ENCODE results near the gene DNAH10. TPM values are rescaled to one million over a fixed set of nuclear protein-coding genes. Genes with fewer than 3 reads are reported as not detected.

Gene DNAH10
- total and polyA plus RNA-seq, 10 of the 15 experiments (the other 5 are each of a cell fraction or from before 2014, with no cell fraction given), result 0.01 to 0.32 (median 0.06) TPM

DNA sequence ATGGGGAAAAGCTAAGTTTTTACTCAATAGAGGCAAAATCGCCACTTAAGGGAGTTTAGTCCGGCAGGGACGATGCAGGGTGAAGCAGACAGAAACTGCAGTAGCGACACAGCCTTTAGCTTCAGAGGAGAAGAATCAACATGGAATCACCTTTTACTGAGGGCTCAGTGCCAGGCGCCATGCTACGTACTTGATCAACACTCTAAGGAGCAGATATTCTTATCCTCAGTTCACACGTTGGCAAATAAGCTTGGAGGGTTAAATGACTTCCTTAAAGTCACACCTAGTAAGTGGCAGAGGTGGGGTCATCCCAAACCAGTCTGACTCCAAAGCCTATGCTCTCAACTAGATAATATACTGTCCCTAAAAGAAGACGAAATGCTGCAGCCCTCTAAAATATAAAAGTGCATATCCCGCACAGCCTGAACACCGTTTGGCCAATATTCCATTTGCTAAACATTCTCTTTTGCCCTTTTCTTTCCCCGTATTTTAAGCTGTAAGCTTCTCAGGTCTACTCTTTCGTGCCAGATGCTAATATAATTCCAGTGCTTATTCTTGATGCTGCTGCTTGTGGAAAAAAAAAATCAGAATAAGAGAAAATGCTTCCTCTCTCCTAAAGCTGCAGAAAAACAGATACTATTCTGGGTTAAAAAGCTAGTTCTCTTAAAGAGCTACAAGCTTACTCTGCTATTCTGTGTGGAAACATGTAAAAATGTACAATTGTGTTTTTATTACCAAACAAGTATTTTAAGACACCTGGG, 199.7 kb downstream of the DNAH10 start:
- no TSS peak for BruUV-seq (replicated peaks)
- intact Hi-C loops (cut with micrococcal nuclease; ENCODE audit: unreplicated experiment), result no loop called here
- ATAC-seq (no peak), FAIRE-seq (no peak), DNase-seq (ENCODE audit: low read depth, low spot score) (no peak)
- no peaks in the 10 kb centered on the region for H4K20me1 ChIP-seq (ENCODE audit: control insufficient read depth, insufficient read depth)
- no peaks in the 10 kb centered on the region for H3K36me3 ChIP-seq (ENCODE audit: control insufficient read depth in 2 of 2, insufficient read depth in 2 of 2, low read length in 1 of 2)
- ChIA-PET RAD21 (ENCODE audit: unreplicated experiment) (no interaction called here), CTCF (interaction anchor here (0.8 to 1.0 kb wide), 3 partner anchors 10 to 70 kb away, joined by 3 to 5 read pairs (median 4); no protein-coding TSS in a partner anchor), POLR2A (no interaction called here), SMC1A (ENCODE audit: uncharacterized antibody, unreplicated experiment) (interaction anchor here (2.0 to 2.8 kb wide), 2 partner anchors 9 to 17 kb away, joined by 6 to 9 read pairs; no protein-coding TSS in a partner anchor)
- H3K79me2 ChIP-seq (ENCODE audit: control insufficient read depth, insufficient read depth, low read length), result no peaks in the 10 kb centered on the region
- no peak for TF ChIP-seq YBX1 (IDR thresholded peaks at IDR 0.05)
- no peak for TF ChIP-seq RB1 (IDR thresholded peaks at IDR 0.05; ENCODE audit: borderline replicate concordance)
- no peak for TF ChIP-seq RUNX3 (IDR thresholded peaks at IDR 0.05; ENCODE audit: low read length)
- no peak for TF ChIP-seq KAT2A (conservative IDR thresholded peaks at IDR 0.05; ENCODE audit: control insufficient read depth, low read depth, low read length)
- TF ChIP-seq ESRRA (IDR thresholded peaks at IDR 0.05; ENCODE audit: low read length), result no peak
- no peak for TF ChIP-seq PAX5 (IDR thresholded peaks at IDR 0.05; ENCODE audit: borderline replicate concordance, low read depth, low read length)
- TF ChIP-seq IKZF1 (conservative IDR thresholded peaks at IDR 0.05), result no peak
- no peak for TF ChIP-seq TARDBP (IDR thresholded peaks at IDR 0.05; ENCODE audit: borderline replicate concordance)
- TF ChIP-seq SMAD5 (IDR thresholded peaks at IDR 0.05; ENCODE audit: low read depth), result no peak
- TF ChIP-seq, protein P1, sequence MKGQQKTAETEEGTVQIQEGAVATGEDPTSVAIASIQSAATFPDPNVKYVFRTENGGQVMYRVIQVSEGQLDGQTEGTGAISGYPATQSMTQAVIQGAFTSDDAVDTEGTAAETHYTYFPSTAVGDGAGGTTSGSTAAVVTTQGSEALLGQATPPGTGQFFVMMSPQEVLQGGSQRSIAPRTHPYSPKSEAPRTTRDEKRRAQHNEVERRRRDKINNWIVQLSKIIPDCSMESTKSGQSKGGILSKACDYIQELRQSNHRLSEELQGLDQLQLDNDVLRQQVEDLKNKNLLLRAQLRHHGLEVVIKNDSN (IDR thresholded peaks at IDR 0.05; ENCODE audit: borderline replicate concordance, extremely low read length, insufficient read depth, low read depth, low read length), result no peak
- no peak for TF ChIP-seq RFX5 (IDR thresholded peaks at IDR 0.05; ENCODE audit: low read depth, low read length)
- TF ChIP-seq CBX5 (IDR thresholded peaks at IDR 0.05; ENCODE audit: low read depth), result no peak
- no peak for TF ChIP-seq RELA (IDR thresholded peaks at IDR 0.05; ENCODE audit: borderline replicate concordance, partially characterized antibody)
- TF ChIP-seq, protein P2, sequence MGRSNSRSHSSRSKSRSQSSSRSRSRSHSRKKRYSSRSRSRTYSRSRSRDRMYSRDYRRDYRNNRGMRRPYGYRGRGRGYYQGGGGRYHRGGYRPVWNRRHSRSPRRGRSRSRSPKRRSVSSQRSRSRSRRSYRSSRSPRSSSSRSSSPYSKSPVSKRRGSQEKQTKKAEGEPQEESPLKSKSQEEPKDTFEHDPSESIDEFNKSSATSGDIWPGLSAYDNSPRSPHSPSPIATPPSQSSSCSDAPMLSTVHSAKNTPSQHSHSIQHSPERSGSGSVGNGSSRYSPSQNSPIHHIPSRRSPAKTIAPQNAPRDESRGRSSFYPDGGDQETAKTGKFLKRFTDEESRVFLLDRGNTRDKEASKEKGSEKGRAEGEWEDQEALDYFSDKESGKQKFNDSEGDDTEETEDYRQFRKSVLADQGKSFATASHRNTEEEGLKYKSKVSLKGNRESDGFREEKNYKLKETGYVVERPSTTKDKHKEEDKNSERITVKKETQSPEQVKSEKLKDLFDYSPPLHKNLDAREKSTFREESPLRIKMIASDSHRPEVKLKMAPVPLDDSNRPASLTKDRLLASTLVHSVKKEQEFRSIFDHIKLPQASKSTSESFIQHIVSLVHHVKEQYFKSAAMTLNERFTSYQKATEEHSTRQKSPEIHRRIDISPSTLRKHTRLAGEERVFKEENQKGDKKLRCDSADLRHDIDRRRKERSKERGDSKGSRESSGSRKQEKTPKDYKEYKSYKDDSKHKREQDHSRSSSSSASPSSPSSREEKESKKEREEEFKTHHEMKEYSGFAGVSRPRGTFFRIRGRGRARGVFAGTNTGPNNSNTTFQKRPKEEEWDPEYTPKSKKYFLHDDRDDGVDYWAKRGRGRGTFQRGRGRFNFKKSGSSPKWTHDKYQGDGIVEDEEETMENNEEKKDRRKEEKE (IDR thresholded peaks at IDR 0.05), result no peak
- no peak for TF ChIP-seq HCFC1 (IDR thresholded peaks at IDR 0.05; ENCODE audit: low read length)
- no peak overlapping the region for H3K27ac ChIP-seq (ENCODE audit: control insufficient read depth, insufficient read depth)
- H3K4me2 ChIP-seq (ENCODE audit: control insufficient read depth, insufficient read depth), result no peak overlapping the region
- peaks cover 0 to 3% of the 10 kb centered on the region in 2 experiments; a peak in 2 of 4 replicates for H3K27me3 ChIP-seq (replicated peaks in 1 of 2; ENCODE audit: control insufficient read depth in 2 of 2, insufficient read depth in 2 of 2, low read length in 1 of 2)
- no peak overlapping the region for H2AFZ ChIP-seq (ENCODE audit: control insufficient read depth, low read depth, low read length)
- no peaks in the 10 kb centered on the region for H3K9me3 ChIP-seq (replicated peaks; ENCODE audit: control insufficient read depth, insufficient read depth, low read length)
- WGBS (ENCODE audit: insufficient coverage, insufficient replicate concordance, low lambda C conversion rate, missing lambda C conversion rate), result 60% methylated on average over 12 of the region's 12 CpGs
- no peak overlapping the region for H3K4me3 ChIP-seq
- H3K9ac ChIP-seq (ENCODE audit: control insufficient read depth, insufficient read depth, low read length), result no peak overlapping the region
- in situ Hi-C loops (cut with MboI), result no loop called here
- H3K4me1 ChIP-seq (ENCODE audit: control insufficient read depth, insufficient read depth, low read length), result no peaks in the 10 kb centered on the region
